ENCODE data around the gene TNIP2.

GRCh38 chr4:2756691-2757350 is 685 bp upstream of the TNIP2 start:
- TF ChIP-seq CTCF (IDR thresholded peaks at IDR 0.05; ENCODE audit: control extremely low read depth in 1 of 3, insufficient read depth in 1 of 3, low read depth in 1 of 3, low read length in 3 of 3) (no peak), CEBPB (IDR thresholded peaks at IDR 0.05; ENCODE audit: low read depth, low read length) (no peak), POLR2AphosphoS5 (IDR thresholded peaks at IDR 0.05; ENCODE audit: low read depth, low read length) (no peak), USF2 (IDR thresholded peaks at IDR 0.05; ENCODE audit: low read length) (no peak), EZH2 (IDR thresholded peaks at IDR 0.05; ENCODE audit: low read depth, low read length, severe bottlenecking) (no peak), ZNF274 (IDR thresholded peaks at IDR 0.05; ENCODE audit: borderline replicate concordance, extremely low read depth, low read length) (no peak), BRCA1 (IDR thresholded peaks at IDR 0.05; ENCODE audit: low read depth, low read length) (no peak), POLR2A (IDR thresholded peaks at IDR 0.05; ENCODE audit: control extremely low read depth in 1 of 2, low read depth in 2 of 2, low read length in 2 of 2) (no peak), ATF2 (IDR thresholded peaks at IDR 0.05; ENCODE audit: low read length) (no peak), EP300 (IDR thresholded peaks at IDR 0.05; ENCODE audit: borderline replicate concordance in 1 of 2, low read depth in 2 of 2, low read length in 2 of 2) (no peak), RXRA (IDR thresholded peaks at IDR 0.05; ENCODE audit: insufficient read depth, low read depth, low read length) (no peak), TAF1 (IDR thresholded peaks at IDR 0.05; ENCODE audit: low read depth, low read length) (no peak), MAFK (IDR thresholded peaks at IDR 0.05; ENCODE audit: low read depth, low read length) (no peak), KDM1A (IDR thresholded peaks at IDR 0.05; ENCODE audit: borderline replicate concordance, low read length) (no peak)
